ENCODE data around the gene A2M. TPM values are rescaled to one million over a fixed set of nuclear protein-coding genes. Genes with fewer than 3 reads are reported as not detected.

A2M gene
- total RNA-seq, 1 experiment from 2014 or later = 1.9 TPM

- TF ChIP-seq, protein P1, sequence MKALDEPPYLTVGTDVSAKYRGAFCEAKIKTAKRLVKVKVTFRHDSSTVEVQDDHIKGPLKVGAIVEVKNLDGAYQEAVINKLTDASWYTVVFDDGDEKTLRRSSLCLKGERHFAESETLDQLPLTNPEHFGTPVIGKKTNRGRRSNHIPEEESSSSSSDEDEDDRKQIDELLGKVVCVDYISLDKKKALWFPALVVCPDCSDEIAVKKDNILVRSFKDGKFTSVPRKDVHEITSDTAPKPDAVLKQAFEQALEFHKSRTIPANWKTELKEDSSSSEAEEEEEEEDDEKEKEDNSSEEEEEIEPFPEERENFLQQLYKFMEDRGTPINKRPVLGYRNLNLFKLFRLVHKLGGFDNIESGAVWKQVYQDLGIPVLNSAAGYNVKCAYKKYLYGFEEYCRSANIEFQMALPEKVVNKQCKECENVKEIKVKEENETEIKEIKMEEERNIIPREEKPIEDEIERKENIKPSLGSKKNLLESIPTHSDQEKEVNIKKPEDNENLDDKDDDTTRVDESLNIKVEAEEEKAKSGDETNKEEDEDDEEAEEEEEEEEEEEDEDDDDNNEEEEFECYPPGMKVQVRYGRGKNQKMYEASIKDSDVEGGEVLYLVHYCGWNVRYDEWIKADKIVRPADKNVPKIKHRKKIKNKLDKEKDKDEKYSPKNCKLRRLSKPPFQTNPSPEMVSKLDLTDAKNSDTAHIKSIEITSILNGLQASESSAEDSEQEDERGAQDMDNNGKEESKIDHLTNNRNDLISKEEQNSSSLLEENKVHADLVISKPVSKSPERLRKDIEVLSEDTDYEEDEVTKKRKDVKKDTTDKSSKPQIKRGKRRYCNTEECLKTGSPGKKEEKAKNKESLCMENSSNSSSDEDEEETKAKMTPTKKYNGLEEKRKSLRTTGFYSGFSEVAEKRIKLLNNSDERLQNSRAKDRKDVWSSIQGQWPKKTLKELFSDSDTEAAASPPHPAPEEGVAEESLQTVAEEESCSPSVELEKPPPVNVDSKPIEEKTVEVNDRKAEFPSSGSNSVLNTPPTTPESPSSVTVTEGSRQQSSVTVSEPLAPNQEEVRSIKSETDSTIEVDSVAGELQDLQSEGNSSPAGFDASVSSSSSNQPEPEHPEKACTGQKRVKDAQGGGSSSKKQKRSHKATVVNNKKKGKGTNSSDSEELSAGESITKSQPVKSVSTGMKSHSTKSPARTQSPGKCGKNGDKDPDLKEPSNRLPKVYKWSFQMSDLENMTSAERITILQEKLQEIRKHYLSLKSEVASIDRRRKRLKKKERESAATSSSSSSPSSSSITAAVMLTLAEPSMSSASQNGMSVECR (CRISPR knock-in tag; IDR thresholded peaks at IDR 0.05; ENCODE audit: borderline replicate concordance) = no peak
- TF ChIP-seq, protein P2, sequence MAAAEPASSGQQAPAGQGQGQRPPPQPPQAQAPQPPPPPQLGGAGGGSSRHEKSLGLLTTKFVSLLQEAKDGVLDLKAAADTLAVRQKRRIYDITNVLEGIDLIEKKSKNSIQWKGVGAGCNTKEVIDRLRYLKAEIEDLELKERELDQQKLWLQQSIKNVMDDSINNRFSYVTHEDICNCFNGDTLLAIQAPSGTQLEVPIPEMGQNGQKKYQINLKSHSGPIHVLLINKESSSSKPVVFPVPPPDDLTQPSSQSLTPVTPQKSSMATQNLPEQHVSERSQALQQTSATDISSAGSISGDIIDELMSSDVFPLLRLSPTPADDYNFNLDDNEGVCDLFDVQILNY (CRISPR knock-in tag; IDR thresholded peaks at IDR 0.05) = no peak
- TF ChIP-seq, protein P3, sequence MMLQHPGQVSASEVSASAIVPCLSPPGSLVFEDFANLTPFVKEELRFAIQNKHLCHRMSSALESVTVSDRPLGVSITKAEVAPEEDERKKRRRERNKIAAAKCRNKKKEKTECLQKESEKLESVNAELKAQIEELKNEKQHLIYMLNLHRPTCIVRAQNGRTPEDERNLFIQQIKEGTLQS (CRISPR knock-in tag; conservative IDR thresholded peaks at IDR 0.05) = no peak
- TF ChIP-seq, protein P4, sequence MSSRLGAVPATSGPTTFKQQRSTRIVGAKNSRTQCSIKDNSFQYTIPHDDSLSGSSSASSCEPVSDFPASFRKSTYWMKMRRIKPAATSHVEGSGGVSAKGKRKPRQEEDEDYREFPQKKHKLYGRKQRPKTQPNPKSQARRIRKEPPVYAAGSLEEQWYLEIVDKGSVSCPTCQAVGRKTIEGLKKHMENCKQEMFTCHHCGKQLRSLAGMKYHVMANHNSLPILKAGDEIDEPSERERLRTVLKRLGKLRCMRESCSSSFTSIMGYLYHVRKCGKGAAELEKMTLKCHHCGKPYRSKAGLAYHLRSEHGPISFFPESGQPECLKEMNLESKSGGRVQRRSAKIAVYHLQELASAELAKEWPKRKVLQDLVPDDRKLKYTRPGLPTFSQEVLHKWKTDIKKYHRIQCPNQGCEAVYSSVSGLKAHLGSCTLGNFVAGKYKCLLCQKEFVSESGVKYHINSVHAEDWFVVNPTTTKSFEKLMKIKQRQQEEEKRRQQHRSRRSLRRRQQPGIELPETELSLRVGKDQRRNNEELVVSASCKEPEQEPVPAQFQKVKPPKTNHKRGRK (CRISPR knock-in tag; IDR thresholded peaks at IDR 0.05; ENCODE audit: borderline replicate concordance) = no peak
- TF ChIP-seq, protein P5, sequence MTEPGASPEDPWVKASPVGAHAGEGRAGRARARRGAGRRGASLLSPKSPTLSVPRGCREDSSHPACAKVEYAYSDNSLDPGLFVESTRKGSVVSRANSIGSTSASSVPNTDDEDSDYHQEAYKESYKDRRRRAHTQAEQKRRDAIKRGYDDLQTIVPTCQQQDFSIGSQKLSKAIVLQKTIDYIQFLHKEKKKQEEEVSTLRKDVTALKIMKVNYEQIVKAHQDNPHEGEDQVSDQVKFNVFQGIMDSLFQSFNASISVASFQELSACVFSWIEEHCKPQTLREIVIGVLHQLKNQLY (CRISPR knock-in tag; IDR thresholded peaks at IDR 0.05) = no peak
- no peak for TF ChIP-seq SOX15 (CRISPR knock-in tag; IDR thresholded peaks at IDR 0.05)
- TF ChIP-seq AR (CRISPR knock-in tag; IDR thresholded peaks at IDR 0.05) = no peak
- no peak for TF ChIP-seq OVOL2 (CRISPR knock-in tag; IDR thresholded peaks at IDR 0.05; ENCODE audit: borderline replicate concordance)
- TF ChIP-seq CREM (CRISPR knock-in tag; IDR thresholded peaks at IDR 0.05) = no peak
- TF ChIP-seq, protein P6, sequence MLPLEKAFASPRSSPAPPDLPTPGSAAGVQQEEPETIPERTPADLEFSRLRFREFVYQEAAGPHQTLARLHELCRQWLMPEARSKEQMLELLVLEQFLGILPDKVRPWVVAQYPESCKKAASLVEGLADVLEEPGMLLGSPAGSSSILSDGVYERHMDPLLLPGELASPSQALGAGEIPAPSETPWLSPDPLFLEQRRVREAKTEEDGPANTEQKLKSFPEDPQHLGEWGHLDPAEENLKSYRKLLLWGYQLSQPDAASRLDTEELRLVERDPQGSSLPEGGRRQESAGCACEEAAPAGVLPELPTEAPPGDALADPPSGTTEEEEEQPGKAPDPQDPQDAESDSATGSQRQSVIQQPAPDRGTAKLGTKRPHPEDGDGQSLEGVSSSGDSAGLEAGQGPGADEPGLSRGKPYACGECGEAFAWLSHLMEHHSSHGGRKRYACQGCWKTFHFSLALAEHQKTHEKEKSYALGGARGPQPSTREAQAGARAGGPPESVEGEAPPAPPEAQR (CRISPR knock-in tag; IDR thresholded peaks at IDR 0.05) = no peak
- no peak for TF ChIP-seq NR2C2 (CRISPR knock-in tag; IDR thresholded peaks at IDR 0.05)
- TF ChIP-seq NR3C1 (CRISPR knock-in tag; conservative IDR thresholded peaks at IDR 0.05; ENCODE audit: low read depth) = no peak
- TF ChIP-seq RORB (CRISPR knock-in tag; IDR thresholded peaks at IDR 0.05) = no peak
- no peak for TF ChIP-seq SMAD4 (CRISPR knock-in tag; IDR thresholded peaks at IDR 0.05)
- no peak for TF ChIP-seq TEAD1 (CRISPR knock-in tag; IDR thresholded peaks at IDR 0.05)
- TF ChIP-seq ZNF219 (CRISPR knock-in tag; IDR thresholded peaks at IDR 0.05; ENCODE audit: borderline replicate concordance) = no peak
- no peak for TF ChIP-seq MXD4 (CRISPR knock-in tag; IDR thresholded peaks at IDR 0.05; ENCODE audit: borderline replicate concordance)
- DNase-seq (ENCODE audit: low spot score) = no peak
- Mint-ChIP-seq H3K4me1 (no peaks in the 10 kb centered on the region), H3K27ac (no peak overlapping the region), H3K4me3 (no peak overlapping the region), H3K27me3 (ENCODE audit: low read depth) (no peaks in the 10 kb centered on the region), H3K36me3 (no peaks in the 10 kb centered on the region), H3K9me3 (peaks cover 18% of the 10 kb centered on the region)
- CTCF ChIA-PET = no interaction called here
- POLR2A ChIA-PET = no interaction called here
- ATAC-seq = no peak
These were observed 14.5 kb upstream of the A2M start for GRCh38 chr12:9130244-9130643.

Measured in WTC11 (cell line).